Activated naive CD4-positive, alpha-beta T cell treated with anti-CD3 and anti-CD28 coated beads for 36 hours (primary cell): ENCODE measurements around the gene SLC9A7. TPM values are rescaled to one million over a fixed set of nuclear protein-coding genes. Genes with fewer than 3 reads are reported as not detected.

Experiments
- CTCF ChIA-PET: fragments of 350-600 bp; sonication (Branson Sonifier 250); formaldehyde crosslinking; loops from one replicate; lab custom pipeline; 2021; ENCODE audit warnings: antibody characterized with exemption; lab: Charles Lee
- DNase-seq: peaks from one replicate; pipeline ENCODE4 v3.0.0-alpha.2; 2020
- H3K27ac Mint-ChIP-seq: one replicate; pipeline ENCODE4 v1.8.0; 2021; ENCODE audit warnings: mild to moderate bottlenecking, mixed read lengths
- H3K27me3 Mint-ChIP-seq: one replicate; pipeline ENCODE4 v1.8.0; 2021; ENCODE audit warnings: low read depth, mixed read lengths
- H3K36me3 Mint-ChIP-seq: one replicate; pipeline ENCODE4 v1.8.0; 2021; ENCODE audit warnings: low read depth, mixed read lengths
- H3K4me1 Mint-ChIP-seq: one replicate; pipeline ENCODE4 v1.8.0; 2021; ENCODE audit warnings: low read depth, mixed read lengths
- H3K4me3 Mint-ChIP-seq: one replicate; pipeline ENCODE4 v1.8.0; 2021; ENCODE audit warnings: mild to moderate bottlenecking, moderate library complexity, mixed read lengths
- H3K9me3 Mint-ChIP-seq: one replicate; pipeline ENCODE4 v1.8.0; 2021; ENCODE audit warnings: mixed read lengths
- intact Hi-C: fragments of 100-400 bp; cut with micrococcal nuclease; formaldehyde crosslinking; loops from one replicate; pipeline ENCODE4 v1.15.1; 2023
- total RNA-seq, 2 experiments: library from RNA; stranded (reverse); gene quantifications; one replicate each; pipeline ENCODE4 v1.2.3, GENCODE V29; 2021

The SLC9A7 gene
- total RNA-seq, 2 experiments from 2014 or later = 10.1 to 11.1 TPM

DNA sequence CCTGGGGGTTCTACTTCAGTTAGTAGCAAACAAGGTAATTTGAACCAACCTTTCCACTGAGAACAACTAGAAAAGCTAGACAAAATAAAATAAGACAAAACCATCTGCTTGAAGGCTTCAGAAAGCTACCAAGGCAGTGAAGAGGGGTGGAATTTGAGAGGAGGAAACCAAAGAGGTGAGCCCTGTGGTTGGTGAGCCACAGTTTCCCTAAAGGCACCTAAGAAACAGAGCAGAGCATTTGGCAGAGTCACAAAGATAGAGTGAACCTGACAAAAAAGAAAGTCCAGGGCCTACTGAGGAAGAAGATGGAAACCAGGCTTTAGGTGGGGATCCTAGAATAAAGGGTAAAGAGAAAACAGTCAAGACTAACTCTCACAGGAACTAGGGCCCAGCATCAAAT is 141.0 kb downstream of the SLC9A7 start:
- Mint-ChIP-seq H3K36me3 (peaks cover 36% of the 10 kb centered on the region), H3K9me3 (no peaks in the 10 kb centered on the region), H3K27me3 (peaks cover 2% of the 10 kb centered on the region), H3K4me1 (peaks cover 4% of the 10 kb centered on the region), H3K27ac (no peak overlapping the region), H3K4me3 (no peak overlapping the region)
- CTCF ChIA-PET = no interaction called here
- no peak for DNase-seq
- intact Hi-C loops = no loop called here

DNA sequence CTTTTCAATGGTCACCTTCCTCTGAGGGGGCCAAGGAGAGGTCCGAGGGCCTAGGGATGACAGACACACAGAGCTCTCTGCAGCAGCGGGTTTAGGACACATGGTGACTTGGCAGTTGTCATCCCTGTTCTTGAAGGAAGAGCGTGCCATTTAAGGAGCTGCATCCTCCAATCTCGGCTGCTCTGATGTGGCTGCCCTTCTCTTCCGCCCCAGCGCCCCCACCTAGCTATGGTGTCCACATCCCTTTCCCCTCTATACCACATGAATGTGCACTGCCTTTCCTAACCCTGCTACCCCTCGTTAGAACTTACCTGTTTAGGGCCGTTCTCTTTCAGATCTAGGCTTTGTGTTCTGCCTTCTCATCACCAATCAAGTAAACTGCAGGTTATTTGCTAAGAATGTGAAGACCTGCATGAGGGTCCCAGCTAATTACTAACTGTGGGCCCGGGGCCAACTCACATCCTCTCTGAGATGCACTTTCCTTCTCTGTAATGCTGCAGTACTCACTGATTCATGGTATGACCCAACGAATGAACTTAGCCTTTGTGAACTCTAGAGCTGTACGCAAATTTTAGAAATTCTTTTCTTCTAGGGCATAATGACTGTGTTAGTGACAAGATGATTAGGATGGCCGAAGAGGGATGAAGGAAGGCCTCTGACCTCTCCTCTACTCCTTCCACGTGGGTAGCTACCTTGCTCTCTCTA is 147.1 kb downstream of the SLC9A7 start:
- DNase-seq = peak; percentile 41
- H3K4me3 Mint-ChIP-seq = no peak overlapping the region
- CTCF ChIA-PET = interaction anchor here (0.6 to 1.2 kb wide), 3 partner anchors 14 to 39 kb away, joined by 3 read pairs; no protein-coding TSS in a partner anchor
- H3K4me1 Mint-ChIP-seq = peaks cover 24% of the 10 kb centered on the region
- H3K36me3 Mint-ChIP-seq = peaks cover 11% of the 10 kb centered on the region
- H3K9me3 Mint-ChIP-seq = no peaks in the 10 kb centered on the region
- intact Hi-C loops = no loop called here
- H3K27ac Mint-ChIP-seq = no peak overlapping the region
- H3K27me3 Mint-ChIP-seq = no peaks in the 10 kb centered on the region

DNA sequence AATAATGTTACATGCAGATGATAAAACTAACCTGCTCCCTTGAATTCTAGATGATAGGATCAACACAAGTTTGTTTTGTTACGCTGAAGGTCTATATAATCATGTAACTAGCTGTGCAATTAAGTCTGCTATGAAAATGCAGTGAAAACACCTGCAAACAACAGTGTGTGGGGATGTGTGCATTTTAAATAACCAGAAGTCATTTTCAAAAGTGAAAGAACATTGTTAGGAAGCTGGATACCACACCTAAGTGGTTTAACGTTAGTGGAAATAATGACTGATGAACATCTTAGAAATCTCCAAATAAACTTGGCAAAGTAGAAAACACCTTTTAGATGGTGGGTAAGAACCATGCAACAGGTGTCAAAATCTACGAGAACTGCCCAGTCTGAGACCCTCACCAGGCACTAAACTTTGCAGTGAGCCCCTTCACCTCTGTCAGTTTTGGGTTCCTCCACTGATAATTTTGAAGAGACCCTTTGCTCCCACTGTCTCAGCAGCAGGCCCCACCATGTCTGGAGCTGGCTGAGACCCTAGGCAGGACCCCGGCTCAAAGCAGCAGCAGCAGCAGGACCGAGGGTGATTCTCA is 148.8 kb downstream of the SLC9A7 start:
- CTCF ChIA-PET = no interaction called here
- DNase-seq = no peak
- peaks cover 24% of the 10 kb centered on the region for H3K4me1 Mint-ChIP-seq
- H3K27me3 Mint-ChIP-seq = no peaks in the 10 kb centered on the region
- intact Hi-C loops = no loop called here
- no peak overlapping the region for H3K4me3 Mint-ChIP-seq
- H3K9me3 Mint-ChIP-seq = no peaks in the 10 kb centered on the region
- H3K27ac Mint-ChIP-seq = no peak overlapping the region
- H3K36me3 Mint-ChIP-seq = peaks cover 14% of the 10 kb centered on the region

DNA sequence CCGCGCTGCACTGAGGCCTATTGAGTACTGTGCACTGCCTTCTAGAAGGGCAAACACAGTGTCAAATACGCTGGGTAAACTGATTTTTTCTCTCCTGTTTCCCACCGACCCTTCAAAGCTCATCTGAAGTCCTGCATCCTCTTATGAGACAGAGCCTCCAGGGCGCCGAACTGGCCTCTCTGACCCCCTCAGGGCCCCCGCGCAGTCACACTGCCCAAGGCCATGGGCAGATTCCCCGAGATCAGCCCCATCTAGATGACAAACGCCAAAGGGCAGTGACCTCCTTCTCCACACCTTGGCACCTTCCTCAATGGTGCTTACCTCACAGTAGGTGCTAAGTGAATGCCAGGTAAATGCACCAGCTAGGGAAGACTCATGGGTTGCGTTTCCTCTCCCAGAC is 151.0 kb downstream of the SLC9A7 start:
- H3K36me3 Mint-ChIP-seq = peaks cover 12% of the 10 kb centered on the region
- intact Hi-C loops = no loop called here
- H3K27ac Mint-ChIP-seq = no peak overlapping the region
- H3K9me3 Mint-ChIP-seq = no peaks in the 10 kb centered on the region
- H3K4me1 Mint-ChIP-seq = peaks cover 24% of the 10 kb centered on the region
- CTCF ChIA-PET = no interaction called here
- H3K4me3 Mint-ChIP-seq = no peak overlapping the region
- no peaks in the 10 kb centered on the region for H3K27me3 Mint-ChIP-seq
- no peak for DNase-seq

- H3K36me3 Mint-ChIP-seq = peaks cover 11% of the 10 kb centered on the region
- intact Hi-C loops = no loop called here
Observed at GRCh38 chrX:46602468-46603102, 156.3 kb downstream of the SLC9A7 start.

GRCh38 chrX:46601283-46601682 is 157.6 kb downstream of the SLC9A7 start:
- H3K4me1 Mint-ChIP-seq = no peaks in the 10 kb centered on the region
- H3K9me3 Mint-ChIP-seq = no peaks in the 10 kb centered on the region
- H3K36me3 Mint-ChIP-seq = peaks cover 9% of the 10 kb centered on the region
- no peaks in the 10 kb centered on the region for H3K27me3 Mint-ChIP-seq
- no peak overlapping the region for H3K4me3 Mint-ChIP-seq
- CTCF ChIA-PET = no interaction called here
- intact Hi-C loops = no loop called here
- no peak overlapping the region for H3K27ac Mint-ChIP-seq
- no peak for DNase-seq

More at GRCh38 chrX:46602468-46603102, 156.3 kb downstream of the SLC9A7 start:
- no peak overlapping the region for H3K4me3 Mint-ChIP-seq
- CTCF ChIA-PET = no interaction called here
- H3K9me3 Mint-ChIP-seq = no peaks in the 10 kb centered on the region
- no peak overlapping the region for H3K27ac Mint-ChIP-seq
- no peaks in the 10 kb centered on the region for H3K4me1 Mint-ChIP-seq
- H3K27me3 Mint-ChIP-seq = no peaks in the 10 kb centered on the region
- DNase-seq = no peak

DNA sequence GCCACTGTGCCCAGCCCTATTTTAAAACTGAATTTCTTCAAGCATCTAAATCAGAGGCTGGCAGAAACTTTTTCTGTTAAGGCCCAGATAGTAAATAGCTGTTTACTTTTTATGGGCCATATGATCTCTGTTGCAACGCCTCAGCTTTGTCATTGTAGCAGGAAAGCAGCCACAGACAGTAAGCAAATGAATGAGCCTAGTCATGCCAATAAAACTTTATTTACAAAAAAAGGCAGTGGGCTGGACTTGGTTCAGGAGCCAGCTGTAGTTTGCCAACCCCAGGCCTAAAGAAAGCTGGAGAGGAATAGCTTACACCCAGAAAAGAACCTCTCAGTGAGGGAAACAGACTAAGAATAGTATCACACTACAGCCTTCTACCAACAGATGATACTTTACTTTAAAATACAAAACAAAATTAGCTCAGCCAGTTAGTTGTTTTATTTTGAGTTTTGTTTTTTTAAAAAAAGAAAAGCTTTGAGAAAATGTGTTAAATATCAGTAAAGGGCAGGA is 159.8 kb downstream of the SLC9A7 start:
- Mint-ChIP-seq H3K27ac (no peak overlapping the region), H3K27me3 (no peaks in the 10 kb centered on the region), H3K9me3 (no peaks in the 10 kb centered on the region), H3K4me3 (no peak overlapping the region), H3K36me3 (peaks cover 5% of the 10 kb centered on the region), H3K4me1 (no peaks in the 10 kb centered on the region)
- CTCF ChIA-PET = interaction anchor here (1.6 kb wide), 1 partner anchor 10 kb away, joined by 6 read pairs; no protein-coding TSS in a partner anchor
- intact Hi-C loops = no loop called here
- DNase-seq = no peak

GRCh38 chrX:46597771-46598170 is 161.1 kb downstream of the SLC9A7 start:
- H3K27me3 Mint-ChIP-seq = no peaks in the 10 kb centered on the region
- intact Hi-C loops = no loop called here
- CTCF ChIA-PET = interaction anchor here (1.0 kb wide), 1 partner anchor 25 kb away, joined by 3 read pairs; no protein-coding TSS in a partner anchor

DNA sequence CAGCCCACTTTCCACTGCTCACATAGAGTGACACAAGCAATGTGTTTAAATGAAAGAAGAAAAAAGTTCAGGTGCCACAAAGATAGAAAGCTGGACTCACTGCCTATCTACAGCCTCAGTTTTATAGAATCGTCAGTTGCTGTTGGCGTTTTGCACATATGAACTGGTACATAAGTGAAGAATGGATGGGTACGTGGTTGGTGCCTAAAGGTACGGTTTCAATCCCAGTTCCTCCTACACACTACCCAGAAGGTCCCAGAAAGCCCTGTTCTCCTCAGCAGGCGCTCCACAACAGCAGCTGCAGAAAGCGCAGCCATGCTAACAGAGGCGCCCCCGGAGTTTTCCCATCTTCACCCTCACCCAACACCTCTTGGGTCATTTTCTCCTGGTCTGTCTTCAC is 161.7 kb downstream of the SLC9A7 start:
- Mint-ChIP-seq H3K36me3 (peaks cover 2% of the 10 kb centered on the region), H3K27me3 (no peaks in the 10 kb centered on the region), H3K4me3 (no peak overlapping the region), H3K27ac (no peak overlapping the region), H3K4me1 (no peaks in the 10 kb centered on the region), H3K9me3 (no peaks in the 10 kb centered on the region)
- intact Hi-C loops = no loop called here
- no peak for DNase-seq
- CTCF ChIA-PET = no interaction called here

More at GRCh38 chrX:46597771-46598170, 161.1 kb downstream of the SLC9A7 start:
- H3K36me3 Mint-ChIP-seq = peaks cover 2% of the 10 kb centered on the region
- no peaks in the 10 kb centered on the region for H3K4me1 Mint-ChIP-seq
- no peaks in the 10 kb centered on the region for H3K9me3 Mint-ChIP-seq
- DNase-seq = no peak
- H3K4me3 Mint-ChIP-seq = no peak overlapping the region
- no peak overlapping the region for H3K27ac Mint-ChIP-seq

- no peak overlapping the region for H3K27ac Mint-ChIP-seq
- intact Hi-C loops = no loop called here
- CTCF ChIA-PET = no interaction called here
Observed at GRCh38 chrX:46595084-46595483, 163.8 kb downstream of the SLC9A7 start.

GRCh38 chrX:46589977-46590723 is 168.8 kb downstream of the SLC9A7 start:
- H3K36me3 Mint-ChIP-seq = no peaks in the 10 kb centered on the region
- intact Hi-C loops = loop anchor here (5.0 kb wide), 1 partner anchor 37 kb away; no protein-coding TSS in a partner anchor
- no peak overlapping the region for H3K4me3 Mint-ChIP-seq
- no peak overlapping the region for H3K27ac Mint-ChIP-seq
- CTCF ChIA-PET = interaction anchor here (0.6 to 2.2 kb wide), 3 partner anchors 9 to 1500 kb away, joined by 3 to 6 read pairs (median 4); no protein-coding TSS in a partner anchor
- DNase-seq = no peak
- H3K9me3 Mint-ChIP-seq = no peaks in the 10 kb centered on the region
- H3K27me3 Mint-ChIP-seq = no peaks in the 10 kb centered on the region
- peaks cover 22% of the 10 kb centered on the region for H3K4me1 Mint-ChIP-seq

More at GRCh38 chrX:46595084-46595483, 163.8 kb downstream of the SLC9A7 start:
- DNase-seq = no peak
- H3K4me3 Mint-ChIP-seq = no peak overlapping the region
- peaks cover 2% of the 10 kb centered on the region for H3K36me3 Mint-ChIP-seq
- peaks cover 3% of the 10 kb centered on the region for H3K4me1 Mint-ChIP-seq
- no peaks in the 10 kb centered on the region for H3K27me3 Mint-ChIP-seq
- no peaks in the 10 kb centered on the region for H3K9me3 Mint-ChIP-seq

DNA sequence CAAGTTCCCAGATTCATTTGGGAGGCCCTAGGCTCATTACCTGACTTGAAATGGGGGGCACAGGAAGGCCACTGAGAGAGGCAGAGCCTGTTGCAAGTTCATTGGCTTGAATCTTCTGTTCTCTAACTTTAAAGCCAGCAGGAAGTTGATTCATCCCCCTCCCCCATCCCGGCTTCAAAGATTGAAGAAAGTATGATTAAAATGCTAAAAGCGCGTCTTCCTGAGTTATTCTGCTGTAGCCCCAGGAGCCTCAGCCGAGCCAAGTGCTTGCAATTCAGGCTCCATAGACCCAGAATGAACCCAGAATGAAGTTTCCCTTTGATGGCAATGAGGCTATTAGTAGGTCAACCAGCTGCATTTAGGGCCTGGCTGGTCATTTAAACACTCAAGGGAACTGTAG is 170.7 kb downstream of the SLC9A7 start:
- H3K4me1 Mint-ChIP-seq = peaks cover 22% of the 10 kb centered on the region
- peak overlapping the region; percentile 80 for H3K27ac Mint-ChIP-seq
- CTCF ChIA-PET = interaction anchor here (0.5 to 2.2 kb wide), 5 partner anchors 11 to 202 kb away, joined by 3 to 6 read pairs (median 5); no protein-coding TSS in a partner anchor
- no peaks in the 10 kb centered on the region for H3K9me3 Mint-ChIP-seq
- H3K4me3 Mint-ChIP-seq = peak overlapping the region; percentile 34
- no peaks in the 10 kb centered on the region for H3K36me3 Mint-ChIP-seq
- no peaks in the 10 kb centered on the region for H3K27me3 Mint-ChIP-seq
- intact Hi-C loops = loop anchor here (5.0 kb wide), 1 partner anchor 39 kb away; no protein-coding TSS in a partner anchor
- DNase-seq = peak; percentile 78
